OCI-LY3 (cell line): Measurements from ENCODE around the gene GPR18.

Experiments
- CTCF ChIP-seq: fragments of 200-600, 300-600 bp; sonication (generic); IDR thresholded peaks from 2 replicates; pipeline ENCODE4 v1.5.1; 2014; ENCODE audit warnings: antibody characterized with exemption, low read length, low read depth
- EZH2phosphoT487 ChIP-seq: fragments of 200-600 bp; shearing (Covaris generic); IDR thresholded peaks from 2 replicates; pipeline ENCODE4 v1.6.1; 2018; ENCODE audit warnings: antibody characterized with exemption, mixed run types, low read depth

DNA sequence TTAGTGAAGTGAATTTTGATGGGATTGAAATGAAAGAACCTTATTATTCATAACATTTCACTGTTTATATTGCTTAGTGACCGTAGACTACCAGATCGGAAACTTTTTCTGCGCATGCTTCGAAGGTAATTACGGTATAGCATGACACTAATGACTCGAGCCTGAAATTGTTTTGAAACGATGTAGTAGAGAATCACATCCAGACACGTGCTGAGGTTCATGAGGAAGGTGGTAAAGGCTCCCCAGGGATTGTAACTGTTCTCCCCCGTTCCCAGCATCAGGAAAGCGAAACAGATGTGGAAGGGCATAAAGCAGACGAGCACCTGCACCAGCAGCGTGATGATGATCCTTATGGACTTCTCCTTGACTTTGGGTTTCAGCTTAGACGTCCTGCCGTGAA is 3.3 kb downstream of the GPR18 start:
- TF ChIP-seq EZH2phosphoT487, result no peak
- no peak for TF ChIP-seq CTCF
